Sciatic nerve (tissue), 2 donors: ENCODE results near the gene PDCD11. TPM values are rescaled to one million over a fixed set of nuclear protein-coding genes. Genes with fewer than 3 reads are reported as not detected.

ENCODE experiments used
- ATAC-seq: fragments of 200-7000 bp; cut with Tn5 transposase; one replicate; pipeline ENCODE4 v1.9.1; 2020; ENCODE audit warnings: mild to moderate bottlenecking, moderate library complexity
- DNase-seq: peaks from one replicate; pipeline ENCODE4 v3.0.0-alpha.2; 2020; ENCODE audit warnings: low spot score
- intact Hi-C: fragments of 100-400 bp; cut with DNase I; formaldehyde crosslinking; loops from one replicate; pipeline ENCODE4 v1.14.2; 2022
- total RNA-seq: library from RNA; stranded (reverse); fragmentation: NEBNext Ultra II Directional; extraction: Animal tissue kit (Norgen Biotek cat#: 25700); gene quantifications from one replicate; pipeline ENCODE4 v1.2.1, GENCODE V29; 2021
- donor health status: DM: no; HTN: no; CAD: no.
- donor health status: DM: no; HTN: no; CAD: no.

PDCD11 gene
- total RNA-seq, 1 donor from 2014 or later, result 21.0 TPM

DNA sequence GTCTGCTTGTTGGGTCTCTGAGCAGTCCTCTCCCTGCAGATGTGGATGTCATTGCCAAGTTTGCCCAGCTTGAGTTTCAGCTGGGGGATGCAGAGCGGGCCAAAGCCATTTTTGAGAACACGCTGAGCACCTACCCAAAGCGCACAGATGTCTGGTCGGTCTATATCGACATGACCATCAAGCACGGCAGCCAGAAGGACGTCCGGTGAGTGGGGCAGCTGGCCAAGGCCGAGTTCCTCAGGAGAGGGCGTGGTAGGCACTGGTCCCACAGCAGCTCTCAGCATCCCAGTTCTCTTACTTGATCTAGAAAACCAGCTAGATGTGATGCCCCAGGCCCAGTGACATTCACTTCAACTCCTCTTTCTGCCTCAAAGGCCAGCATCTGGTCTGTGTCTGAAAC lies 48.1 kb downstream of the PDCD11 start:
- DNase-seq, result no peak
- ATAC-seq, result no peak
- intact Hi-C loops, result no loop called here

- intact Hi-C loops, result no loop called here
- ATAC-seq (no peak), DNase-seq (no peak)
Measured at GRCh38 chr10:103445366-103445765, 48.9 kb downstream of the PDCD11 start.

- ATAC-seq, result peak; percentile 83
Measured at GRCh38 chr10:103445767-103446567, 49.5 kb downstream of the PDCD11 start.

GRCh38 chr10:103447187-103447586 lies 50.8 kb downstream of the PDCD11 start:
- DNase-seq, result no peak
- intact Hi-C loops, result no loop called here
- ATAC-seq, result no peak

More at GRCh38 chr10:103445767-103446567, 49.5 kb downstream of the PDCD11 start:
- intact Hi-C loops, result no loop called here
- DNase-seq, result peak; percentile 80

DNA sequence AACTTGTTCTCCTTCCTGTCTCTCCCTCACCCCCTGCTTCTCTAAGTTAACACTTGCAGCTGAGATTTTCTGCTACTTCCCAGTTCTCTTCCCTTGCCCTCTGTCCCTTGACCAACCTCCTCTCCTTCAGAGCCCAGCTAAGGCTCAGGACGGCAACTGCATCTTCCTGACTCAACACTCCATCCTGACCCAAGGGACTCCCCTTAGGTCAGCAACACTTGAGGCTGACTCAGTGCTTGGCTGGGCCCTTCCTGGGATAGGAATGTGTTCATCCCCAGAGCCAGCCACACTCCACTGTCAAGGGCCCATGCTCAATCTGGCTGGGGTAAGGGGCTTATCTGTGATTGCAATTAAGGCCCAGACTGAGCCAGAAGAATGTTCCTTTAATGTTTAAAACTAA lies 52.3 kb downstream of the PDCD11 start:
- peak; percentile 62 for ATAC-seq
- intact Hi-C loops, result no loop called here
- DNase-seq, result peak; percentile 74

GRCh38 chr10:103449208-103450144 lies 53.0 kb downstream of the PDCD11 start:
- DNase-seq, result peak; percentile 66
- ATAC-seq, result no peak
- intact Hi-C loops, result no loop called here

- ATAC-seq (no peak), DNase-seq (no peak)
- intact Hi-C loops, result no loop called here
Measured at GRCh38 chr10:103450201-103450695, 53.8 kb downstream of the PDCD11 start.

- DNase-seq (peak; percentile 81), ATAC-seq (peak; percentile 74)
- intact Hi-C loops, result no loop called here
Measured at GRCh38 chr10:103451091-103451813, 54.8 kb downstream of the PDCD11 start.

- ATAC-seq, result peak; percentile 83
- intact Hi-C loops, result no loop called here
- DNase-seq, result peak; percentile 84
Measured at GRCh38 chr10:103451831-103452505, 55.5 kb downstream of the PDCD11 start, which contains the start of gene CALHM2. TSS of gene CALHM2 (minus strand) at chr10:103452370. CDS start at chr10:103449941, 2,429 bp downstream.

DNA sequence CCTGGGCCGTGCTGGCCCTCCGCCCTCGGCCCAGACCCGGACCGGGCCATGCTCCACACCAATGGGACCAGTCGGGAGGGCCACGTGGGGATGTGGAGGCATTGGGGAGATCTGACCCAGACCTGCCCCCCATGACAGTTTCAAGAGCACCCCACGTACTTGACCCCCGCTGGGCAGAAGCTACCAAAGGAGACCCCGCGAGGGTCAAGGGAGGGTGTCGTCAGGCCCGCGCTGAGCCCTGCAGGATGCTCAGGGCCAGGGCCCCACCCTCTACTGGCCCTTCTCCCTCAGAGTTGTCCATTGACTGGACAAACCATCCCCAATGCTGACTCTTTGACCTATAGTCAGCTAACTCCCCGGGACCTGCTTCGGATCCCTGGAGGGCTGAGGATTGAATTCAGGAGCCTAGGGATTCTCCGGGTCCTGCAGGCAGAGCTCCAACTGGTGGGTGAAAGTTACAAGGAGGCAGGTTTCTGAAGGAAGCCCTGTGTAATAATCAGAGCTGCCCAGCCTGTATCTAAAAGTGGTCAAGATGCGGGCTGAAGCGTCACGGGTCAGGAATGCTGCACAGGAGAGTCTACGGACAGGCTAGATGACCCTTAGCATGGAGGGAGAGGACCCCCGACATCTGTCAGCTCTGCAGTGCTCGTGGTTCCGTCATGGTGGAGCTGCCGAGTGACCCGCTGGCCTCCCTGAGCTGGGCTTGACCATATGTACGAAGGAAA lies 56.2 kb downstream of the PDCD11 start:
- ATAC-seq (no peak), DNase-seq (no peak)
- intact Hi-C loops, result no loop called here

DNA sequence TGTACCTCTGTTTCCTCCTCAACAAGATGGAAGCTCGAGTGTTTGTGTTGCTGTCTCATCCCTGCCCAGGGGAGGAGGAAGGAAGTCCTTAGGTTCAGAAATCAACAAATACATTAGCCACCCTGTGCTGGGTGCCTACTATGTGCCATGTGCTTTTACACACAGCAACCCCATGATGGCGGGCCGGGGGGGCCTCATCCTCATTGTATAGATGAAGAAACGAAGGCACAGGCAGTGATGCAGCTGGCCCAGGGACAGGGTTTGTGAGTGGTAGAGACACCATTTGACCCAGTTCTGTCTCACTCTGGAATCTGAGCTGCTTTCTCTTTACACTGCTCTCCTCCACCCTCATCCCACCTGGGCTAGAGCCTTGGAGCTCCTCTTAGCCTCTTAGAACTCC lies 57.6 kb downstream of the PDCD11 start:
- intact Hi-C loops, result no loop called here
- DNase-seq (no peak), ATAC-seq (no peak)

- intact Hi-C loops, result no loop called here
- no peak for ATAC-seq
- no peak for DNase-seq
Measured at GRCh38 chr10:103455235-103455634, 58.8 kb downstream of the PDCD11 start.

DNA sequence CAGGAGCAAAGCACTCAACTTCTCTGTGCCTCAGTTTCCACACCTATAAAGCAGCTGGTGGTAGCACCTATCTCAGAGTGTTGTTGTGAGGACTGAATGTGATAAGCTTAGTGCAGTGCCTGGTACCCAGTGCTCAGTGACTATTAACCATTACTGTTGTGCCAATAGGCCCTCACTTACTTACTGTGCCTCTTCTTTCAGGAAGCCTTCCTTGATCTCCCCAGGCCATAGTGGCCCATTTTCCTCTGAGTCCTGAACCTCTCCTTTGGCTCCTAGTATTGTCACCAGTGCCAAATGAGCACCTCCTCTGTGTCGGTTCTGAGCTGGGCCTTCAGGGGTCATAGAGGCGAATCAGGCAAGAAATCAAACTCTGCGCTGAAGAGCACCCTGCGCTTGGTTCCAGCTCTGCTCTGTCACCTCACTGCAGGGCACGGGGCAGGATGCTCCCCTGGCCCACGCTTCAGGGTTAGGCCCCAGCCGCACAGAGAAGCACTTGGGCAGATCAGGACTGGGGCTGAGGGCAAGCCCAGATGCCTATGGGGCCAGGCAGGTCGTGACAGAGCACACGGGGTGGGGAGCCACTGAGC lies 59.7 kb downstream of the PDCD11 start:
- intact Hi-C loops, result no loop called here
- DNase-seq, result no peak
- ATAC-seq, result no peak

DNA sequence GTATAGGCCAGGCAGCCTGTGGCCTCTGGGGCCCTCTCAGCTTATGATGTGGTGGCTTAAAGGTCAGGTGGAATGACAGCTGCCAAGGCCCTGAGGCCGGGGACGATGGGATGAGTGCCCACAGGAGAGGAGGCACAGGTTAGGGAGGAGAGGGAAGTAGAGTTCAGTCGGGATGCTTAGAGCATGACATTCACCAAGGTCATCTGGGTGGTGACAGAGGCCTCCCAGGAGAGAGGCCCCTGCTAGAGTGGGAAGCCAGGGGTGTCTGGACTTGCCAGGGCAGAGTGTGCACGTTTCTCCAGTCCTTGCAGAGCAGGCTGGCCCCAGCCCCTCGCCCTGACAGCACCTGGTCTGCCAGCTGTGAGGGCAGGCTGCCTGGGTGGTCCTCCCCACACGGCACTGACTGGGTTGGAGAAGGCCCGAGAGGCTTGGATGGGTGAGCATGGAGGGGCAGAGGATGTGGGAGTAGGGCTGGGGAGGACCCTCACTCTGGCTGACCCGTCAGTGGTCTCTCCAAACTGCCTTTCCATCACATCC lies 60.8 kb downstream of the PDCD11 start:
- intact Hi-C loops, result no loop called here
- no peak for ATAC-seq
- no peak for DNase-seq

DNA sequence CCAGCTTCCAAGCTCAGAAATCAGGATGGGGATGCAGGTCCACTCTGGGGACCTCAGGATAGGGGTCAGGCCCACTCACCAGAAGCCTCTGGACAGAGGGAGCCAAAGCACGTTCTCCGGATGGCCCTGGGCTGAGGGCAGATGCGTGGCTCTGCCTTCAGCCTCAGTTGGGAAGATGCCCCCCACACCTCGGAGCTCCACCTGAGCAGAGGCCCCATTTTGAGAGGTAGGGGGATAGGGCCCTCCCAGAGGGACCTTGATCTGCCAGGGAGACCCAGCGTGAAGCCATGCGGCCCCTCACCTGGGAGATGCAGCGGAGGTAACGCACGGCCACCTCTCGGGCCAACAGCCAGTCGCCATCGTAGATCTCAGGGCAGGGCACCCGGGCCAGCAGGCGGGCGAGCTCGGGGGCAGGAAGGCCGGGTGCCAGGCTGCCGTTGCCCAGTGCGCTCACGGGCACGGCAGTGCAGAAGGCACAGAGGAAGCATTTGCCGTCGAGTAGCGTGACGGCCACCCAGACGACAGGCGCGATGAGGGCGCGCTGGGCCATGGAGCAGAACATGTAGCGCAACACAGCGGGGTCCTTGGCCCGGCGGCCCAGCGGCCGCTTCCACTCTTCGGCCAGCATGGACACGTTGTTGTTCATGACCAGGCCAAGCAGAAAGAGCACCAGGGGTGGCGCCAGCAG lies 61.6 kb downstream of the PDCD11 start:
- intact Hi-C loops, result no loop called here
- no peak for DNase-seq
- ATAC-seq, result no peak

DNA sequence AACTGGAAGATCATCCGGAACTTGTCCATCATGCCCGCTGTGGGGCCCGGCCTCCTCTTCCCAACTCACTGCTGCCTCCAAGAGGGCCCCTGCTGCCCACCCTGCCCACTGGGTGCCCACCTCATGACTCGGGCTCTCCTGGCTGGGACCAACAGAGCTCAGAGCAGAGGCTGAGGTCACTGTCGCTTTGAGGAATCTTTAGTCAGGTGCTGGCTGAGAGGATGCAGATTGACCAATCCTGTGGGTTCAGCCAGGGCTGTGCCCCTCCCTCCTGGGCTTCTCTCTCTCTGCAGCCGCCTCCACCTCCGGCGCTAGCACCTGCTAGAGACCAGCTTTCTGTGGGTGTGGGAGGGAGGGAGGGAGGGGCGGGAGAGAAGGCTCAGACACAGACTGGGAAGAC lies 62.3 kb downstream of the PDCD11 start, which contains the start of gene CALHM1:
CALHM1 (minus strand) TSS at position 181 of the 400 bp plus-strand sequence; CDS start at position 32, 149 bp downstream.
- no peak for DNase-seq
- intact Hi-C loops, result no loop called here
- no peak for ATAC-seq

GRCh38 chr10:103459615-103460014 lies 63.2 kb downstream of the PDCD11 start:
- intact Hi-C loops, result no loop called here
- no peak for DNase-seq
- no peak for ATAC-seq
